ENCODE data around the gene OMA1. TPM values are rescaled to one million over a fixed set of nuclear protein-coding genes. Genes with fewer than 3 reads are reported as not detected.

Gene OMA1
- polyA plus RNA-seq, 1 of the 3 experiments (the other 2 are of a cell fraction): 6.9 TPM

- Histone ChIP-seq H4K20me1 (ENCODE audit: insufficient read depth) (no peaks in the 10 kb centered on the region), H3K9me3 (no peaks in the 10 kb centered on the region), H3K79me2 (ENCODE audit: insufficient read depth) (no peaks in the 10 kb centered on the region), H3K27ac (ENCODE audit: low read depth in 2 of 2, low read length in 1 of 2) (no peak overlapping the region), H3K9me2 (no peaks in the 10 kb centered on the region), H3K9ac (no peak overlapping the region), H3K27me3 (ENCODE audit: insufficient read depth) (no peaks in the 10 kb centered on the region), H3K4me1 (ENCODE audit: control insufficient read depth in 1 of 2, insufficient read depth in 2 of 2, low read depth in 1 of 2, low read length in 1 of 2) (no peaks in the 10 kb centered on the region), H2AFZ (ENCODE audit: low read depth) (no peak overlapping the region), H3K36me3 (replicated peaks in 1 of 2; ENCODE audit: control insufficient read depth in 1 of 2, insufficient read depth in 2 of 2, low read length in 1 of 2) (peaks cover 0 to 2% of the 10 kb centered on the region in 2 experiments), H3K4me2 (no peak overlapping the region), H3K4me3 (ENCODE audit: low read depth in 2 of 2, low read length in 1 of 2) (no peak overlapping the region), H3F3A (replicated peaks; ENCODE audit: insufficient read depth) (no peaks in the 10 kb centered on the region)
- no peak for DNase-seq
- WGBS (ENCODE audit: low lambda C conversion rate): 86% methylated on average over 3 of the region's 3 CpGs
- ChIA-PET POLR2A (no interaction called here), CTCF (interaction anchor here (1.3 kb wide), 1 partner anchor 11 kb away, joined by 4 read pairs; no protein-coding TSS in a partner anchor)
- TF ChIP-seq MAX (IDR thresholded peaks at IDR 0.05; ENCODE audit: low read depth) (no peak), YY1 (IDR thresholded peaks at IDR 0.05; ENCODE audit: low read depth) (no peak), JUND (IDR thresholded peaks at IDR 0.05) (no peak), PBX3 (IDR thresholded peaks at IDR 0.05) (no peak), ELF1 (IDR thresholded peaks at IDR 0.05) (no peak), TEAD4 (IDR thresholded peaks at IDR 0.05; ENCODE audit: borderline replicate concordance, insufficient read depth) (no peak), USF2 (IDR thresholded peaks at IDR 0.05; ENCODE audit: borderline replicate concordance, low read depth, low read length) (no peak), FOSL2 (IDR thresholded peaks at IDR 0.05; ENCODE audit: borderline replicate concordance, low read depth) (no peak), ZBTB33 (IDR thresholded peaks at IDR 0.05; ENCODE audit: borderline replicate concordance, low read depth) (no peak), GATA2 (CRISPR knock-in tag; IDR thresholded peaks at IDR 0.05) (no peak), RAD21 (IDR thresholded peaks at IDR 0.05; ENCODE audit: low read length) (no peak), RCOR1 (IDR thresholded peaks at IDR 0.05; ENCODE audit: low read length) (no peak), NRF1 (IDR thresholded peaks at IDR 0.05; ENCODE audit: low read depth, low read length) (no peak), TAF1 (IDR thresholded peaks at IDR 0.05; ENCODE audit: borderline replicate concordance, low read depth, low read length) (no peak), USF1 (IDR thresholded peaks at IDR 0.05; ENCODE audit: borderline replicate concordance, low read depth) (no peak), FOXJ3 (CRISPR knock-in tag; IDR thresholded peaks at IDR 0.05) (no peak), GABPA (IDR thresholded peaks at IDR 0.05; ENCODE audit: low read depth) (no peak), TCF12 (IDR thresholded peaks at IDR 0.05) (no peak), MXI1 (IDR thresholded peaks at IDR 0.05; ENCODE audit: low read depth, low read length) (no peak)
Measured at GRCh38 chr1:58476179-58476578, 70.3 kb downstream of the OMA1 start.
